ENCODE data around the gene TRMT10A. TPM values are rescaled to one million over a fixed set of nuclear protein-coding genes. Genes with fewer than 3 reads are reported as not detected.

Gene TRMT10A
- polyA plus RNA-seq, 1 donor from 2014 or later, result 10.5 TPM

- Histone ChIP-seq H2AFZ (ENCODE audit: low read depth, low read length) (no peak overlapping the region), H3K9ac (ENCODE audit: low read length) (no peak overlapping the region), H3K9me3 (ENCODE audit: low read length) (no peaks in the 10 kb centered on the region), H4K20me1 (ENCODE audit: insufficient read depth) (no peaks in the 10 kb centered on the region), H3K4me3 (ENCODE audit: low read length) (no peak overlapping the region), H3K4me2 (ENCODE audit: low read length) (no peak overlapping the region), H3K9me2 (ENCODE audit: insufficient read depth, low read length) (no peaks in the 10 kb centered on the region), H3K27me3 (ENCODE audit: insufficient read depth, low read depth, low read length) (no peaks in the 10 kb centered on the region), H3F3A (ENCODE audit: insufficient read depth, low read length, poor library complexity, severe bottlenecking) (no peaks in the 10 kb centered on the region), H3K36me3 (ENCODE audit: insufficient read depth, low read length) (no peaks in the 10 kb centered on the region), H3K27ac (ENCODE audit: low read length) (no peak overlapping the region), H3K79me2 (replicated peaks; ENCODE audit: insufficient read depth, low read length) (no peaks in the 10 kb centered on the region)
- TF ChIP-seq CTCF (IDR thresholded peaks at IDR 0.05; ENCODE audit: poor library complexity, severe bottlenecking) (no peak), RAD21 (conservative IDR thresholded peaks at IDR 0.05) (no peak), EP300 (conservative IDR thresholded peaks at IDR 0.05; ENCODE audit: poor library complexity, severe bottlenecking) (no peak), MXI1 (conservative IDR thresholded peaks at IDR 0.05; ENCODE audit: poor library complexity, severe bottlenecking) (no peak), TAF1 (IDR thresholded peaks at IDR 0.05; ENCODE audit: low read depth) (no peak), POLR2AphosphoS5 (IDR thresholded peaks at IDR 0.05) (no peak), SMC3 (conservative IDR thresholded peaks at IDR 0.05; ENCODE audit: poor library complexity) (no peak), REST (IDR thresholded peaks at IDR 0.05; ENCODE audit: borderline replicate concordance) (no peak), EZH2 (IDR thresholded peaks at IDR 0.05; ENCODE audit: borderline replicate concordance, insufficient read depth, low read length, poor library complexity, severe bottlenecking) (no peak)
Measured at GRCh38 chr4:99506781-99507180, 57.1 kb downstream of the TRMT10A start.

- TF ChIP-seq CTCF (IDR thresholded peaks at IDR 0.05; ENCODE audit: poor library complexity, severe bottlenecking) (no peak), TAF1 (IDR thresholded peaks at IDR 0.05; ENCODE audit: low read depth) (no peak), MXI1 (conservative IDR thresholded peaks at IDR 0.05; ENCODE audit: poor library complexity, severe bottlenecking) (no peak)
- H3K9ac ChIP-seq (ENCODE audit: low read length), result no peak overlapping the region
- no peak overlapping the region for H3K27ac ChIP-seq (ENCODE audit: low read length)
- H3K4me2 ChIP-seq (ENCODE audit: low read length), result no peak overlapping the region
- H4K20me1 ChIP-seq (ENCODE audit: insufficient read depth), result no peaks in the 10 kb centered on the region
- no peaks in the 10 kb centered on the region for H3K27me3 ChIP-seq (ENCODE audit: insufficient read depth, low read depth, low read length)
- H3K4me3 ChIP-seq (ENCODE audit: low read length), result no peak overlapping the region
- no peaks in the 10 kb centered on the region for H3K36me3 ChIP-seq (ENCODE audit: insufficient read depth, low read length)
- no peaks in the 10 kb centered on the region for H3K9me3 ChIP-seq (ENCODE audit: low read length)
- H3K79me2 ChIP-seq (replicated peaks; ENCODE audit: insufficient read depth, low read length), result no peaks in the 10 kb centered on the region
- H3F3A ChIP-seq (ENCODE audit: insufficient read depth, low read length, poor library complexity, severe bottlenecking), result no peaks in the 10 kb centered on the region
- no peaks in the 10 kb centered on the region for H3K9me2 ChIP-seq (ENCODE audit: insufficient read depth, low read length)
- no peak overlapping the region for H2AFZ ChIP-seq (ENCODE audit: low read depth, low read length)
Measured at GRCh38 chr4:99504804-99505502, 58.9 kb downstream of the TRMT10A start.

Other genes with a start within 250 kb of the TRMT10A start
- gene ADH1B, start 242.6 kb downstream of the TRMT10A start, polyA plus RNA-seq, result not detected in 2 replicates
- not detected in 2 replicates for gene ADH1C, start 211.3 kb downstream of the TRMT10A start, polyA plus RNA-seq
- not detected in 2 replicates for gene ADH7, start 128.7 kb downstream of the TRMT10A start, polyA plus RNA-seq
- gene C4orf17, start 53.0 kb downstream of the TRMT10A start, polyA plus RNA-seq, result not detected in 2 replicates
- gene MTTP, start 10.8 kb upstream of the TRMT10A start, polyA plus RNA-seq, result 1.2 and 2.7 TPM in 2 replicates
- gene C4orf54, start 93.8 kb upstream of the TRMT10A start, polyA plus RNA-seq, result 0.08 TPM in 1 of 2 replicates, not detected in the other

Measured in neural cell (in vitro differentiated cells).